Mesendoderm (in vitro differentiated cells): Measurements from ENCODE around the gene GMDS.

Source experiments
- DNase-seq: peaks from one replicate; pipeline ENCODE4 v3.0.0; 2013
- H2AK5ac ChIP-seq: 2 replicates; pipeline ENCODE4 v1.6.1; 2013; ENCODE audit warnings: low read length, inconsistent platforms
- H2BK120ac ChIP-seq: 2 replicates; pipeline ENCODE4 v1.6.1; 2013; ENCODE audit warnings: low read depth, mild to moderate bottlenecking, low read length, moderate library complexity, mixed read lengths
- H2BK15ac ChIP-seq: replicated peaks from 2 replicates; pipeline ENCODE4 v1.6.1; 2013; ENCODE audit warnings: low read depth, mild to moderate bottlenecking, moderate library complexity
- H2BK5ac ChIP-seq: 2 replicates; pipeline ENCODE4 v1.6.1; 2013; ENCODE audit warnings: low read length, inconsistent platforms
- H3K18ac ChIP-seq: 2 replicates; pipeline ENCODE4 v1.6.1; 2013; ENCODE audit warnings: mild to moderate bottlenecking, low read length, mixed read lengths
- H3K23ac ChIP-seq: one replicate; pipeline ENCODE4 v1.6.1; 2013; ENCODE audit warnings: low read length
- H3K27ac ChIP-seq: 2 replicates; pipeline ENCODE4 v1.5.1; 2013; ENCODE audit warnings: low read depth, mild to moderate bottlenecking, inconsistent platforms, low read length, moderate library complexity
- H3K27me3 ChIP-seq: 2 replicates; pipeline ENCODE4 v1.6.1; 2013; ENCODE audit warnings: low read length, control low read depth, mild to moderate bottlenecking, inconsistent platforms; ENCODE audit not compliant: insufficient read depth, poor library complexity
- H3K36me3 ChIP-seq: 2 replicates; pipeline ENCODE4 v1.6.1; 2013; ENCODE audit warnings: low read length, inconsistent platforms; ENCODE audit not compliant: control insufficient read depth, insufficient read depth
- H3K4ac ChIP-seq: one replicate; pipeline ENCODE4 v1.6.1; 2013; ENCODE audit warnings: low read depth, mild to moderate bottlenecking, low read length, moderate library complexity
- H3K4me1 ChIP-seq: 2 replicates; pipeline ENCODE4 v1.6.1; 2013; ENCODE audit warnings: low read depth, low read length, inconsistent platforms; ENCODE audit not compliant: control insufficient read depth
- H3K4me2 ChIP-seq: 2 replicates; pipeline ENCODE4 v1.6.1; 2013; ENCODE audit warnings: low read length
- H3K4me3 ChIP-seq: 2 replicates; pipeline ENCODE4 v1.5.1; 2013; ENCODE audit warnings: mild to moderate bottlenecking, low read length
- H3K56ac ChIP-seq: one replicate; pipeline ENCODE4 v1.6.1; 2013; ENCODE audit warnings: low read length
- H3K79me1 ChIP-seq: 2 replicates; pipeline ENCODE4 v1.6.1; 2013; ENCODE audit warnings: low read length, inconsistent platforms
- H3K79me2 ChIP-seq: 2 replicates; pipeline ENCODE4 v1.6.1; 2013; ENCODE audit warnings: mild to moderate bottlenecking, low read length; ENCODE audit not compliant: control insufficient read depth, insufficient read depth
- H3K9ac ChIP-seq: 2 replicates; pipeline ENCODE4 v1.6.1; 2013; ENCODE audit warnings: low read length, inconsistent platforms
- H4K5ac ChIP-seq: one replicate; pipeline ENCODE4 v1.6.1; 2013; ENCODE audit warnings: low read length
- H4K8ac ChIP-seq: one replicate; pipeline ENCODE4 v1.6.1; 2013; ENCODE audit warnings: low read depth, mild to moderate bottlenecking, control low read depth, low read length, moderate library complexity
- WGBS: extraction: QIAGEN DNeasy Blood & Tissue Kit; methylation state at CpG from one replicate; pipeline ENCODE4 v1.1.7; 2013; ENCODE audit warnings: low lambda C conversion rate, missing lambda C conversion rate; ENCODE audit not compliant: insufficient coverage; ENCODE audit errors: extremely low coverage; 5-methylcytosine and 5-hydroxymethylcytosine counted together

GMDS gene

GRCh38 chr6:1644516-1645060, 600.8 kb downstream of the GMDS start:
- H3K23ac ChIP-seq = no peak overlapping the region
- no peak overlapping the region for H2AK5ac ChIP-seq
- H3K79me2 ChIP-seq = no peaks in the 10 kb centered on the region
- H3K9ac ChIP-seq = no peak overlapping the region
- no peaks in the 10 kb centered on the region for H3K27me3 ChIP-seq
- peaks cover 3% of the 10 kb centered on the region for H3K4me1 ChIP-seq
- no peak overlapping the region for H3K4me2 ChIP-seq
- H4K5ac ChIP-seq = no peak overlapping the region
- no peak overlapping the region for H2BK120ac ChIP-seq
- H3K56ac ChIP-seq = no peak overlapping the region
- no peaks in the 10 kb centered on the region for H3K36me3 ChIP-seq
- no peak overlapping the region for H3K4me3 ChIP-seq
- H2BK5ac ChIP-seq = no peak overlapping the region
- no peak overlapping the region for H3K18ac ChIP-seq
- no peak overlapping the region for H3K27ac ChIP-seq
- WGBS = no CpG with 5 or more reads among the region's 12 CpGs
- no peak overlapping the region for H4K8ac ChIP-seq
- no peak overlapping the region for H3K4ac ChIP-seq
- DNase-seq = no peak
- no peaks in the 10 kb centered on the region for H3K79me1 ChIP-seq
- no peak overlapping the region for H2BK15ac ChIP-seq

GRCh38 chr6:1643830-1644445, 601.5 kb downstream of the GMDS start:
- no peak for DNase-seq
- H3K27me3 ChIP-seq = no peaks in the 10 kb centered on the region
- no peak overlapping the region for H3K18ac ChIP-seq

GRCh38 chr6:1643111-1643510, 602.3 kb downstream of the GMDS start:
- no peak overlapping the region for H2BK5ac ChIP-seq
- no peaks in the 10 kb centered on the region for H3K79me2 ChIP-seq
- H3K36me3 ChIP-seq = no peaks in the 10 kb centered on the region
- peaks cover 3% of the 10 kb centered on the region for H3K4me1 ChIP-seq
- no peak overlapping the region for H2AK5ac ChIP-seq
- no peak overlapping the region for H3K27ac ChIP-seq
- H2BK120ac ChIP-seq = no peak overlapping the region
- H3K56ac ChIP-seq = no peak overlapping the region
- H3K9ac ChIP-seq = no peak overlapping the region
- H4K8ac ChIP-seq = no peak overlapping the region
- H2BK15ac ChIP-seq = no peak overlapping the region
- H3K79me1 ChIP-seq = no peaks in the 10 kb centered on the region
- no CpG with 5 or more reads among the region's 7 CpGs for WGBS
- H3K4ac ChIP-seq = no peak overlapping the region
- no peak overlapping the region for H4K5ac ChIP-seq
- no peak overlapping the region for H3K23ac ChIP-seq
- H3K18ac ChIP-seq = no peak overlapping the region
- no peaks in the 10 kb centered on the region for H3K27me3 ChIP-seq
- no peak overlapping the region for H3K4me3 ChIP-seq
- no peak overlapping the region for H3K4me2 ChIP-seq
- no peak for DNase-seq

More at GRCh38 chr6:1643830-1644445, 601.5 kb downstream of the GMDS start:
- Histone ChIP-seq H4K8ac (no peak overlapping the region), H2BK15ac (no peak overlapping the region), H3K56ac (no peak overlapping the region), H3K79me2 (no peaks in the 10 kb centered on the region), H3K4me2 (no peak overlapping the region), H3K4me3 (no peak overlapping the region), H3K9ac (no peak overlapping the region), H3K23ac (no peak overlapping the region), H3K36me3 (no peaks in the 10 kb centered on the region), H2BK120ac (no peak overlapping the region), H3K4me1 (peaks cover 3% of the 10 kb centered on the region), H3K27ac (no peak overlapping the region), H4K5ac (no peak overlapping the region), H2BK5ac (no peak overlapping the region), H3K4ac (no peak overlapping the region), H2AK5ac (no peak overlapping the region), H3K79me1 (no peaks in the 10 kb centered on the region)
- WGBS = no CpG with 5 or more reads among the region's 18 CpGs

GRCh38 chr6:1641343-1641885, 604.0 kb downstream of the GMDS start:
- no peak overlapping the region for H3K4ac ChIP-seq
- no peaks in the 10 kb centered on the region for H3K36me3 ChIP-seq
- H3K56ac ChIP-seq = no peak overlapping the region
- no peak overlapping the region for H3K9ac ChIP-seq
- H3K4me2 ChIP-seq = no peak overlapping the region
- H2BK15ac ChIP-seq = no peak overlapping the region
- no peak overlapping the region for H4K5ac ChIP-seq
- no peak overlapping the region for H2AK5ac ChIP-seq
- H4K8ac ChIP-seq = no peak overlapping the region
- H3K23ac ChIP-seq = no peak overlapping the region
- WGBS = no CpG with 5 or more reads among the region's 12 CpGs
- H2BK5ac ChIP-seq = no peak overlapping the region
- peak; percentile 79 for DNase-seq
- H3K79me2 ChIP-seq = no peaks in the 10 kb centered on the region
- H2BK120ac ChIP-seq = no peak overlapping the region
- H3K4me1 ChIP-seq = peaks cover 3% of the 10 kb centered on the region
- H3K4me3 ChIP-seq = no peak overlapping the region
- H3K18ac ChIP-seq = no peak overlapping the region
- H3K27ac ChIP-seq = no peak overlapping the region
- H3K27me3 ChIP-seq = no peaks in the 10 kb centered on the region
- H3K79me1 ChIP-seq = no peaks in the 10 kb centered on the region

GRCh38 chr6:1640476-1640875, 604.9 kb downstream of the GMDS start:
- no peak overlapping the region for H2AK5ac ChIP-seq
- H3K36me3 ChIP-seq = no peaks in the 10 kb centered on the region
- no peak overlapping the region for H3K9ac ChIP-seq
- H3K23ac ChIP-seq = no peak overlapping the region
- H3K27ac ChIP-seq = no peak overlapping the region
- H2BK120ac ChIP-seq = no peak overlapping the region
- no peaks in the 10 kb centered on the region for H3K79me1 ChIP-seq
- H3K18ac ChIP-seq = no peak overlapping the region
- H3K4ac ChIP-seq = no peak overlapping the region
- no peak for DNase-seq
- WGBS = no CpG with 5 or more reads among the region's 8 CpGs
- no peaks in the 10 kb centered on the region for H3K27me3 ChIP-seq
- peaks cover 3% of the 10 kb centered on the region for H3K4me1 ChIP-seq
- no peak overlapping the region for H2BK15ac ChIP-seq
- no peak overlapping the region for H3K56ac ChIP-seq
- H3K79me2 ChIP-seq = no peaks in the 10 kb centered on the region
- H2BK5ac ChIP-seq = no peak overlapping the region
- no peak overlapping the region for H3K4me2 ChIP-seq
- H3K4me3 ChIP-seq = no peak overlapping the region
- no peak overlapping the region for H4K5ac ChIP-seq
- no peak overlapping the region for H4K8ac ChIP-seq
